A673 (cell line): Measurements from ENCODE around the gene CLDND2. TPM values are rescaled to one million over a fixed set of nuclear protein-coding genes. Genes with fewer than 3 reads are reported as not detected.

Experiments
- BruUV-seq: library from RNA; stranded (reverse); fragments of 400-500 nt; replicated peaks from 2 replicates; lab custom pipeline; 2021; lab: Mats Ljungman, UMichigan
- CTCF ChIA-PET: fragments of 300-600 bp; sonication (Branson Sonifier 250); formaldehyde crosslinking; loops from one replicate; lab custom pipeline; 2022; ENCODE audit warnings: antibody characterized with exemption; lab: Charles Lee
- POLR2A ChIA-PET: fragments of 300-600 bp; sonication (Branson Sonifier 250); formaldehyde crosslinking; loops from one replicate; lab custom pipeline; 2022; ENCODE audit warnings: antibody characterized with exemption; ENCODE audit not compliant: low non-redundant PET; lab: Charles Lee
- DNase-seq: peaks from one replicate; pipeline ENCODE4 v3.0.0-alpha.2; 2015; ENCODE audit warnings: low spot score
- H3K27ac ChIP-seq: fragments of 200-600 bp; sonication (generic); 2 replicates; pipeline ENCODE4 v1.5.1; 2016; ENCODE audit warnings: mixed run types, low read depth, mild to moderate bottlenecking, mixed read lengths, antibody characterized with exemption, low read length; ENCODE audit not compliant: poor library complexity, severe bottlenecking
- H3K27me3 ChIP-seq: fragments of 200-600 bp; sonication (generic); replicated peaks from 2 replicates; pipeline ENCODE4 v1.6.1; 2017; ENCODE audit warnings: mixed run types, low read depth, mild to moderate bottlenecking, mixed read lengths, antibody characterized with exemption, low read length; ENCODE audit not compliant: insufficient read depth, poor library complexity
- H3K36me3 ChIP-seq: fragments of 200-600 bp; sonication (generic); 2 replicates; pipeline ENCODE4 v1.6.1; 2016; ENCODE audit warnings: mixed run types, mild to moderate bottlenecking, mixed read lengths, antibody characterized with exemption, low read length; ENCODE audit not compliant: insufficient read depth, poor library complexity, severe bottlenecking
- H3K4me1 ChIP-seq: fragments of 200-600 bp; sonication (generic); 2 replicates; pipeline ENCODE4 v1.6.1; 2017; ENCODE audit warnings: mixed run types, mild to moderate bottlenecking, mixed read lengths, antibody characterized with exemption, low read length; ENCODE audit not compliant: insufficient read depth, poor library complexity, severe bottlenecking
- H3K4me3 ChIP-seq: fragments of 200-600 bp; sonication (generic); 2 replicates; pipeline ENCODE4 v1.5.1; 2016; ENCODE audit warnings: low read depth, mixed run types, mild to moderate bottlenecking, mixed read lengths, low read length; ENCODE audit not compliant: poor library complexity, severe bottlenecking
- H3K9me3 ChIP-seq: fragments of 200-600 bp; sonication (generic); 2 replicates; pipeline ENCODE4 v1.6.1; 2016; ENCODE audit warnings: mixed run types, low read depth, mild to moderate bottlenecking, mixed read lengths, antibody characterized with exemption, low read length; ENCODE audit not compliant: poor library complexity, severe bottlenecking
- CTCF ChIP-seq: fragments of 300-800, 200-600 bp; sonication (generic); conservative IDR thresholded peaks from 2 replicates; pipeline ENCODE4 v1.5.1; 2017; ENCODE audit warnings: low read depth, mild to moderate bottlenecking, antibody characterized with exemption, low read length, moderate library complexity, mixed read lengths
- EZH2 ChIP-seq: fragments of 200-600 bp; sonication (generic); IDR thresholded peaks from 2 replicates; pipeline ENCODE4 v1.6.1; 2017; ENCODE audit warnings: borderline replicate concordance, low read depth, mild to moderate bottlenecking, mixed read lengths, antibody characterized with exemption, low read length; ENCODE audit not compliant: poor library complexity, severe bottlenecking
- intact Hi-C: fragments of 100-400 bp; cut with micrococcal nuclease; formaldehyde crosslinking; loops from one replicate; pipeline ENCODE4 v1.10.0; 2022; ENCODE audit not compliant: unreplicated experiment
- total RNA-seq: library from RNA; stranded (reverse); gene quantifications from 2 replicates; pipeline ENCODE4 v1.2.3, GENCODE V29; 2021

Gene CLDND2
- total RNA-seq, 1 experiment from 2014 or later: not detected

GRCh38 chr19:51321799-51322198 lies 47.0 kb downstream of the CLDND2 start:
- no peak for DNase-seq
- ChIA-PET CTCF (no interaction called here), POLR2A (no interaction called here)
- Histone ChIP-seq H3K27ac (no peak overlapping the region), H3K4me3 (no peak overlapping the region), H3K36me3 (no peaks in the 10 kb centered on the region), H3K27me3 (no peaks in the 10 kb centered on the region), H3K4me1 (no peaks in the 10 kb centered on the region), H3K9me3 (no peaks in the 10 kb centered on the region)
- intact Hi-C loops: no loop called here
- TF ChIP-seq CTCF (no peak), EZH2 (no peak)
- BruUV-seq: no TSS peak

- ChIA-PET CTCF (no interaction called here), POLR2A (no interaction called here)
- no peaks in the 10 kb centered on the region for H3K27me3 ChIP-seq
- no peaks in the 10 kb centered on the region for H3K9me3 ChIP-seq
- no peaks in the 10 kb centered on the region for H3K4me1 ChIP-seq
- TF ChIP-seq EZH2: no peak
- no peak for TF ChIP-seq CTCF
- H3K4me3 ChIP-seq: no peak overlapping the region
- H3K36me3 ChIP-seq: no peaks in the 10 kb centered on the region
- DNase-seq: no peak
- intact Hi-C loops: no loop called here
- H3K27ac ChIP-seq: no peak overlapping the region
- BruUV-seq: no TSS peak
Measured at GRCh38 chr19:51320280-51320657, 48.5 kb downstream of the CLDND2 start.

GRCh38 chr19:51319649-51320279 lies 49.0 kb downstream of the CLDND2 start:
- CTCF ChIA-PET: no interaction called here
- H3K9me3 ChIP-seq: no peaks in the 10 kb centered on the region
- intact Hi-C loops: no loop called here
- no peaks in the 10 kb centered on the region for H3K36me3 ChIP-seq
- H3K4me3 ChIP-seq: no peak overlapping the region
- POLR2A ChIA-PET: no interaction called here
- no peaks in the 10 kb centered on the region for H3K27me3 ChIP-seq
- H3K4me1 ChIP-seq: no peaks in the 10 kb centered on the region
- no TSS peak for BruUV-seq
- no peak overlapping the region for H3K27ac ChIP-seq
- no peak for DNase-seq
- TF ChIP-seq EZH2: no peak
- TF ChIP-seq CTCF: no peak
